T-helper 2 cell treated with Interferon-gamma antibody and Interleukin-4, amounts not matched to agents 5 μg/mL and 100 μg/mL, for 36 hours (primary cell): ENCODE results near the gene TMEM121B.

Experiments used
- DNase-seq: peaks from one replicate; pipeline ENCODE4 v3.0.0; 2021; ENCODE audit warnings: low spot score
- H3K27ac Mint-ChIP-seq: one replicate; pipeline ENCODE4 v1.8.0; 2021; ENCODE audit warnings: mild to moderate bottlenecking, mixed read lengths
- H3K27me3 Mint-ChIP-seq: one replicate; pipeline ENCODE4 v1.8.0; 2021; ENCODE audit warnings: low read depth, mixed read lengths
- H3K36me3 Mint-ChIP-seq: one replicate; pipeline ENCODE4 v1.8.0; 2021; ENCODE audit warnings: low read depth, mixed read lengths
- H3K4me1 Mint-ChIP-seq: one replicate; pipeline ENCODE4 v1.8.0; 2021; ENCODE audit warnings: low read depth, mixed read lengths
- H3K4me3 Mint-ChIP-seq: one replicate; pipeline ENCODE4 v1.8.0; 2022; ENCODE audit warnings: mild to moderate bottlenecking, moderate library complexity, mixed read lengths
- H3K9me3 Mint-ChIP-seq: one replicate; pipeline ENCODE4 v1.8.0; 2021; ENCODE audit warnings: mixed read lengths

TMEM121B gene

GRCh38 chr22:17121233-17122195 is at the start of gene TMEM121B:
TMEM121B (minus strand) TSS chr22:17121360; CDS start chr22:17121127, 233 bp downstream.
- H3K36me3 Mint-ChIP-seq, result no peaks in the 10 kb centered on the region
- H3K4me3 Mint-ChIP-seq, result peak within 1 kb of the TSS; percentile 50
- H3K27ac Mint-ChIP-seq, result no peak within 1 kb of the TSS
- H3K27me3 Mint-ChIP-seq, result peaks cover 37% of the 10 kb centered on the region
- no peak for DNase-seq
- no peaks in the 10 kb centered on the region for H3K9me3 Mint-ChIP-seq
- peaks cover 29% of the 10 kb centered on the region for H3K4me1 Mint-ChIP-seq

- Mint-ChIP-seq H3K27ac (no peak overlapping the region), H3K4me3 (no peak overlapping the region), H3K36me3 (no peaks in the 10 kb centered on the region), H3K4me1 (peaks cover 3% of the 10 kb centered on the region), H3K9me3 (no peaks in the 10 kb centered on the region), H3K27me3 (peaks cover 12% of the 10 kb centered on the region)
- no peak for DNase-seq
Measured at GRCh38 chr22:17167486-17167885, 46.3 kb upstream of the TMEM121B start.

GRCh38 chr22:17164392-17165024 is 43.3 kb upstream of the TMEM121B start:
- Mint-ChIP-seq H3K4me1 (peaks cover 6% of the 10 kb centered on the region), H3K4me3 (no peak overlapping the region), H3K27ac (no peak overlapping the region), H3K27me3 (peaks cover 15% of the 10 kb centered on the region), H3K36me3 (no peaks in the 10 kb centered on the region), H3K9me3 (no peaks in the 10 kb centered on the region)
- DNase-seq, result no peak

DNA sequence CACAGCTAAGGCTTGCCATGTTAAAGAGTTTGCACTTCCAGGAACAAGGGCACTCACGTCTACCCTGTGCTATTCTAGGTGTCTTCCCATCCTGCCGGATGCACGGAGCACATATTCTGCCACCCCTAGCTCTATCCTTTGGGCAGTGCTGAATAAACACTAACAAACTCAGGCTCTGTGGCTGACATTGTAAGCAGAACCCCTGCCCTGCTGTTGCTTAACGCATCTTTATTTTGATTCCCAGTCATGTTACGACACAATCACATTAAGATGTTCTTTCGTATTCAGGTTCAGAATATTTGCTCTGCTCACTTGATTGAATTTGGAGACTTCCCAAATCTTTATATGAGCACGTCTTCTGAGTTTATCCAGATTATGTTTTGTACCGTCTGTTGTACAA is 41.6 kb upstream of the TMEM121B start:
- Mint-ChIP-seq H3K4me3 (no peak overlapping the region), H3K27me3 (peaks cover 11% of the 10 kb centered on the region)
- no peak for DNase-seq

DNA sequence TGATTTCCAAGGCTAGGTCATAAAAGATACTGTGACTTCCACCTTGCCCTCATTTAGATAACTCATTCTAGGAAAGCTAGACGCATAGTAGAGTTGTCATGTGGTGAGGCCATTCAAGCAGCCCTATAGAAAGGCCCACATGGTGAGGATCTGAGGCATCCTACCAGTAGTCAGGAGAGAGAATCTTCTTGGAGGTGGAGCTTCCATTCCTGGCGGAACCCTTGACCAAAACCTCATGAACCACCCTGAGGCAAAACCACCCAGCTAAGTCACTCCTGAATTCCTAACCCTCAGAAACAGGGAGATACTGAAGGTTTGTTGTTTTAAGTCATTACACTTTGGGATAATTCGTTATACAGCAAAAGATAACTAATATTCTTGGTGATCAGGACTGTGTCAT is 40.8 kb upstream of the TMEM121B start:
- H3K4me1 Mint-ChIP-seq, result peaks cover 14% of the 10 kb centered on the region
- DNase-seq, result no peak
- H3K9me3 Mint-ChIP-seq, result no peaks in the 10 kb centered on the region
- no peak overlapping the region for H3K4me3 Mint-ChIP-seq
- no peak overlapping the region for H3K27ac Mint-ChIP-seq
- no peaks in the 10 kb centered on the region for H3K36me3 Mint-ChIP-seq
- H3K27me3 Mint-ChIP-seq, result peaks cover 8% of the 10 kb centered on the region

More for the DNA sequence above, 41.6 kb upstream of the TMEM121B start:
- peaks cover 12% of the 10 kb centered on the region for H3K4me1 Mint-ChIP-seq
- H3K36me3 Mint-ChIP-seq, result no peaks in the 10 kb centered on the region
- H3K9me3 Mint-ChIP-seq, result no peaks in the 10 kb centered on the region
- no peak overlapping the region for H3K27ac Mint-ChIP-seq

- Mint-ChIP-seq H3K4me1 (peaks cover 24% of the 10 kb centered on the region), H3K4me3 (peak overlapping the region; percentile 85), H3K36me3 (peaks cover 9% of the 10 kb centered on the region), H3K27ac (peak overlapping the region; percentile 75), H3K27me3 (peaks cover 5% of the 10 kb centered on the region), H3K9me3 (no peaks in the 10 kb centered on the region)
- DNase-seq, result peak; percentile 57
Measured at GRCh38 chr22:17159504-17159951, 38.4 kb upstream of the TMEM121B start.

DNA sequence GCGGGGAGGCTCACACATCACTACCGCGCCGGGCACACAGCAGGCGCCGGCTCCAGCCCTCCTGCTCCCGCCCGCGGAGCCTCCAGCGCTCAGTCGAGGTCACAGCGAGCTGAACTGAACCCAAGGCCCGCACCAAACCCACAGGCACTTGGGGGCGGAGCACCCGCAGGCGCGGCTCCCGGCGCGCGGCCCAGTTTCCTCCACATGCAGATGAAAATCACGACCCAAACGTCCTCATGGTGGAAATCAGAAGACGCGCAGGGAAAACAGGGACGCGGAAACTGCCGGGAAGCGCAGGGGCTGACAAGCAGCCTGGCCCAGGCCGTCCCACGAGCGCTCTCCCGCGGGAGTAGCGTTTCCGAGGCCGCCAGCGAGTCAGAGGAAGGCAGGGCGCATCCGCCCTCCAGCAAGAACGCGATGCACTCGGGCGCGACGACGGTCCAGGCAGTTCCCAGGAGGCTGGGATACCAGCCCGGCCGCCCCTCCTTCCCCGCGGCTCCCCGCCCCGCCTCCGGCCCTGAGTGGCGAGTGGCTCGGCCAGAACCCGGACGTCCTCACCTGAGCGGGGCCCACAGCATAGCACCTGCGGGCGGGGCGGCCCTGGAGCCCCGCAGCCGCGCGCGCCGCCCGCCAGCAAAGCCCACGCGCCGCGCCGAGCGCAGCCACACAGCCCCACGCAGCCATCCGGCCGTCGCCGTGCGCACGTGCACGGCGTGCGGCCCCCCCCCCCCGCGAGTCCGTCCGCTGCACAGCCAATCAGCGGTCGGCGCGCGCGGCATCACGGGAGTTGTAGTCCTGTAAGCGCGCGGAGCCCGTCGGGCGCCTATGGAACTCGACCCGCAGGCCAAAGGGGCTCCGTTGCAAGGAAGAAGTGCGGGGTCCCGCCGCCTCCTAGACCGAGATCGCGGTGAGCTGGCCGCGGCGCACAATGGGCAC is 37.7 kb upstream of the TMEM121B start, which contains the start of gene HDHD5:
TSS of gene HDHD5 (minus strand) at position 710 of the 936 bp plus-strand sequence. CDS start at position 684, 26 bp downstream.
- DNase-seq, result peak; percentile 84
- peaks cover 9% of the 10 kb centered on the region for H3K36me3 Mint-ChIP-seq
- H3K27ac Mint-ChIP-seq, result peak within 1 kb of the TSS; percentile 75
- peak within 1 kb of the TSS; percentile 85 for H3K4me3 Mint-ChIP-seq
- H3K27me3 Mint-ChIP-seq, result peaks cover 5% of the 10 kb centered on the region
- no peaks in the 10 kb centered on the region for H3K9me3 Mint-ChIP-seq
- H3K4me1 Mint-ChIP-seq, result peaks cover 24% of the 10 kb centered on the region

DNA sequence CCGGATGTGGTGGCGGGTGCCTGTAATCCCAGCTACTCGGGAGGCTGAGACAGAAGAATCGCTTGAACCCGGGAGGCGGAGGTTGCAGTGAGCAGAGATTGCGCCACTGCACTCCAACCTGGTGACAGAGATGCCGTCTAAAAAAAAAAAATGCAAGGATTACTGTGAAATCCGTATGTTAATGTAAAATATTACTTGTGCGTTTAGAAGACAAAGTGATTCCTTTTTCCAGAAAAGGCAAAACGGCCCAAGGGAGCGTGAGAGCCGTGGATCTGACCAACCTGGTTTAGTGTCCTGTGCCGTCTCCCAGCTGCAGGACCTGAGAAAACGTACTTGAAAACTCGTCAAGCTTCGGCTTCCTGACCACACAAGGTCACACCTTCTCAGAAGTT is 37.0 kb upstream of the TMEM121B start:
- H3K9me3 Mint-ChIP-seq, result no peaks in the 10 kb centered on the region
- peak overlapping the region; percentile 82 for H3K4me3 Mint-ChIP-seq
- peaks cover 5% of the 10 kb centered on the region for H3K27me3 Mint-ChIP-seq
- H3K27ac Mint-ChIP-seq, result peak overlapping the region; percentile 74
- peaks cover 24% of the 10 kb centered on the region for H3K4me1 Mint-ChIP-seq
- H3K36me3 Mint-ChIP-seq, result peaks cover 9% of the 10 kb centered on the region
- no peak for DNase-seq

DNA sequence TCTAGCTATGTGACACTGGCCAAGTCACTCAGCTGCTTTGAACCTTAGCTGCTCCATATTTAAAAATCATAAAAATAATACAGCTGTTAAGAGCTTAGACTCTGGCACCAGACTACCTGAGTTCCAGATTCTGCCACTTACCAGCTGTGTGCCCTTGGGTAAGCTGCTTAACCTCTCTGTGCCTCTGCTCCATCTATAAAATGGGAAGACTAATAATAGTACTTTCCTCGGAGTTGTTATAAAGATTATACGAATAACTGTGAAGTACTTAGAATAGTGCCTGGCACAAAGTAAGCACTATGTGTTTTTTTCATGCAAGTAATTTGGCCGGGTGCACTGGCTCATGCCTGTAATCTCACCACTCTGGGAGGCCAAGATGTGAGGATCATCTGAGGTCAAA is 36.6 kb upstream of the TMEM121B start:
- H3K36me3 Mint-ChIP-seq, result peaks cover 9% of the 10 kb centered on the region
- no peaks in the 10 kb centered on the region for H3K9me3 Mint-ChIP-seq
- H3K4me1 Mint-ChIP-seq, result peaks cover 24% of the 10 kb centered on the region
- DNase-seq, result no peak
- peak overlapping the region; percentile 82 for H3K4me3 Mint-ChIP-seq
- H3K27ac Mint-ChIP-seq, result no peak overlapping the region
- peaks cover 5% of the 10 kb centered on the region for H3K27me3 Mint-ChIP-seq

DNA sequence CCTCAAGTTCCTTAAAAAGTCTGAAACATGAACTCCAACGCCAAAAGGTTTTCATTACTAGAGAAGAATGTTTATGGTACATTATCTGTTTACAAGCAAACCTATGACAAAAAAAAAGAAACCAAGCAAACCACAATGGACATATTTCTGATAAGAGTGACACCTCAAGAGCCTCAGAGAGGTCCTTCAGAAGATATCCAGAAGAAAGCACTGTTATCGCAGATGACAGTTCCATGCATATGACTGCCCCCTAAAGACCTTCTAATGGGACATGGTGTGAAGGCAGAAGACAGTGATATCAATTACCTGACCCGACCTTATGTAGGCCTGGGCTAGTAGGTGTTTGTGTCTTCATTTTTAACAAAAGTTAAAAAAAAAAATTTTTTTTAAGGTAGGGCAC is 34.8 kb upstream of the TMEM121B start:
- H3K4me3 Mint-ChIP-seq, result peak overlapping the region; percentile 34
- no peaks in the 10 kb centered on the region for H3K9me3 Mint-ChIP-seq
- no peaks in the 10 kb centered on the region for H3K27me3 Mint-ChIP-seq
- H3K27ac Mint-ChIP-seq, result no peak overlapping the region
- H3K36me3 Mint-ChIP-seq, result peaks cover 14% of the 10 kb centered on the region
- peaks cover 30% of the 10 kb centered on the region for H3K4me1 Mint-ChIP-seq
- DNase-seq, result no peak

DNA sequence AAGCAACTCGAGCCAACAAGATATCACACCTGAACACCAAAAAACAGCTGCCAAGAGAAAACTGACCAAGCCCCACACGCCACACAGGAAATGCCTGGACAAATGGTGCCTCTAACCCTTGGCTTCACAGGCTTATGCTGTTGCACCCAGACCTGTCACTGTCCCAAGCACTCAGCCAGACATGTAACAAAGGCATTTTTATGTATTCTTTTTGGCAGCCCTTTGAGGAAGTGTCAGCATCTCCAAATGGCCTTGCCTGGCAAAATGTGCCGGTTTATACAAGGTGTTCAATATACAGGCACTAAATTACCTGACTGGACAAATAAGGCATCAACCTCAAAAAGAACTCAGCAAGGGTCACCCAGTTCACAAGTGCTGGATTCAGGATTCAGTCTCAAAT is 31.8 kb upstream of the TMEM121B start:
- peaks cover 14% of the 10 kb centered on the region for H3K36me3 Mint-ChIP-seq
- no peak overlapping the region for H3K4me3 Mint-ChIP-seq
- no peak overlapping the region for H3K27ac Mint-ChIP-seq
- H3K27me3 Mint-ChIP-seq, result no peaks in the 10 kb centered on the region
- peaks cover 21% of the 10 kb centered on the region for H3K4me1 Mint-ChIP-seq
- no peaks in the 10 kb centered on the region for H3K9me3 Mint-ChIP-seq
- DNase-seq, result no peak

DNA sequence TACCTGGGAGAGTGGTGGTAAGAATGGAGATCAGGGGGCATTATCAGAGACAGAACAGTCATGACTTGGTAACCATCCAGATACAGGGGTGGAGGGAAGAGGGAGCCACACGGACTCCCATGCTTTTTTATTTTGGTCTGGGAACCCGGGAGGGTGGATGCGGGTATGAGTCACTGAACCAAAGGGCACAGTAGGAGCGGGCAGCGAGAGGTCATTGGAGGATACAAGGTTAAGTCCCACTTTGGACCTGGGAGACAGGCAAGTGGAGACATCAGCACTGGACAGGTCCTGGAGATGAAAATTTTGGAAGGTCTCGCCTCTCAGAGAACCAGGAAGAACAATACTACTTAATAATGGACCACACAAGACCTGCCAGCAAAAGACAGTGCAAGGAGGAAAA is 31.2 kb upstream of the TMEM121B start:
- Mint-ChIP-seq H3K36me3 (peaks cover 19% of the 10 kb centered on the region), H3K27me3 (no peaks in the 10 kb centered on the region), H3K27ac (no peak overlapping the region), H3K4me1 (peaks cover 16% of the 10 kb centered on the region), H3K9me3 (no peaks in the 10 kb centered on the region), H3K4me3 (no peak overlapping the region)
- DNase-seq, result no peak

DNA sequence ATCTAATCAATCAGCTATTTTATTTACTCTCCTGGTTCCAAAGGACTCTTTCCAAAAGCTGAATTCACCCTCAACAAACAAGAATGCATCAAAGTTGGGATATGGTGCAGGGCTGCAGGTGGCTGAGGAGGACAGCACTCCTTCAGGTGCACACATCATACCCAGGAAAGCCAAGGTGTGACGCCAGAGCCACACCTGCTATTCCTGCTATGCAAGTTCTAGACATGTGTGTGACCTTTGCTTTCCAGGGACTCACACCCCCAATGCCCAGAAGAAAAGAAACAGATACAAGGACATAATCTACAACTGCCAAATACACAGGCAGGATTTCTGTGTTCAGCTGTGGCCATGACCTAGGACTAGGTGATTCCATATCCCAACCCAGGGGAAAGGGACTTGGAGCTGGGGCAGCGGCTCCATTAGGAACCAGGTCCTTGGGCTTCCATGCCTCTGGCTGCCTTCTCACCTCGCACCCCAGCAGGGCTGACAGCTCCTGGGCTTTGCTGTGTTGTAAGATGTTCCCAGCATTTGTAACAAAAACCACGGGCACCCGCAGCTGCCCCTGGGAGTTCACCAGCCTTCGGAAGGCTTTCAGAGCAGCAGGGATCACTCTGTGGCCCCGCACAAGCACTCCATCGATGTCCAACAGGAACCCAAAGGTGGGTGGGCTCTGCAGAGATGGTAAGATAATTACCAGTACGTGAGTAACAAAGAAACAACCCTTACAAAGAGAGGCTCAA is 28.1 kb upstream of the TMEM121B start:
- peaks cover 15% of the 10 kb centered on the region for H3K36me3 Mint-ChIP-seq
- H3K27me3 Mint-ChIP-seq, result no peaks in the 10 kb centered on the region
- H3K4me1 Mint-ChIP-seq, result peaks cover 6% of the 10 kb centered on the region
- H3K4me3 Mint-ChIP-seq, result no peak overlapping the region
- no peak overlapping the region for H3K27ac Mint-ChIP-seq
- no peaks in the 10 kb centered on the region for H3K9me3 Mint-ChIP-seq
- no peak for DNase-seq
